DND-41 (cell line): ENCODE results near the gene CD164.

Source experiments
- ATAC-seq: fragments of 200-7000 bp; cut with Tn5 transposase; 3 replicates; pipeline ENCODE4 v1.9.1; 2021; ENCODE audit warnings: low read depth; ENCODE audit not compliant: insufficient read depth
- DNase-seq: peaks from one replicate; pipeline ENCODE4 v3.0.0-alpha.2; 2020
- H2AFZ ChIP-seq: 2 replicates; pipeline ENCODE4 v1.6.0; 2012; ENCODE audit warnings: low read depth, low read length
- H3K27ac ChIP-seq: 2 replicates; pipeline ENCODE4 v1.5.1; 2012; ENCODE audit warnings: low read length, inconsistent platforms
- H3K27me3 ChIP-seq: fragments of 200-600 bp; sonication (generic); 2 replicates; pipeline ENCODE4 v1.6.0; 2012; ENCODE audit warnings: low read length, mild to moderate bottlenecking, inconsistent platforms; ENCODE audit not compliant: insufficient read depth, poor library complexity
- H3K36me3 ChIP-seq: 2 replicates; pipeline ENCODE4 v1.5.1; 2012; ENCODE audit warnings: low read length, inconsistent platforms; ENCODE audit not compliant: insufficient read depth
- H3K4me1 ChIP-seq: 2 replicates; pipeline ENCODE4 v1.5.1; 2012; ENCODE audit warnings: mild to moderate bottlenecking, low read length; ENCODE audit not compliant: insufficient read depth
- H3K4me2 ChIP-seq: 2 replicates; pipeline ENCODE4 v1.6.0; 2012; ENCODE audit warnings: mild to moderate bottlenecking, moderate library complexity, low read length, inconsistent platforms; ENCODE audit not compliant: insufficient read depth
- H3K4me3 ChIP-seq, 2 experiments: fragments of 200-600 bp in 1 of 2; shearing (Covaris generic) in 1 of 2; 2 replicates each; pipeline ENCODE4 v1.5.1; 2012 to 2016; ENCODE audit warnings: inconsistent platforms in 2 of 2, low read length in 2 of 2, mild to moderate bottlenecking in 2 of 2, low read depth in 1 of 2, moderate library complexity in 1 of 2
- H3K79me2 ChIP-seq: 2 replicates; pipeline ENCODE4 v1.6.0; 2012; ENCODE audit warnings: low read length, inconsistent platforms; ENCODE audit not compliant: insufficient read depth
- H3K9ac ChIP-seq: 2 replicates; pipeline ENCODE4 v1.6.0; 2012; ENCODE audit warnings: low read depth, mild to moderate bottlenecking, inconsistent platforms, low read length, moderate library complexity
- H3K9me3 ChIP-seq: 2 replicates; pipeline ENCODE4 v1.5.1; 2012; ENCODE audit warnings: low read length, moderate library complexity, mild to moderate bottlenecking, inconsistent platforms; ENCODE audit not compliant: insufficient read depth, severe bottlenecking
- H4K20me1 ChIP-seq: 2 replicates; pipeline ENCODE4 v1.6.0; 2012; ENCODE audit warnings: low read length; ENCODE audit not compliant: insufficient read depth
- EZH2 ChIP-seq: IDR thresholded peaks from 3 replicates; pipeline ENCODE4 v1.6.1; 2012; ENCODE audit warnings: borderline replicate concordance, low read depth, mild to moderate bottlenecking, moderate library complexity, low read length, inconsistent platforms; ENCODE audit not compliant: severe bottlenecking
- TF ChIP-seq, protein P1 (sequence below): IDR thresholded peaks from 2 replicates; pipeline ENCODE4 v1.5.1; 2012; ENCODE audit warnings: borderline replicate concordance, low read length, moderate library complexity, mild to moderate bottlenecking; ENCODE audit not compliant: poor library complexity, severe bottlenecking; ENCODE audit errors: extremely low read depth

Gene CD164

GRCh38 chr6:109389650-109390274 lies 7.5 kb upstream of the CD164 start:
- no peaks in the 10 kb centered on the region for H3K9me3 ChIP-seq
- no peaks in the 10 kb centered on the region for H4K20me1 ChIP-seq
- no peaks in the 10 kb centered on the region for H3K79me2 ChIP-seq
- TF ChIP-seq EZH2 = no peak
- TF ChIP-seq, protein P1, sequence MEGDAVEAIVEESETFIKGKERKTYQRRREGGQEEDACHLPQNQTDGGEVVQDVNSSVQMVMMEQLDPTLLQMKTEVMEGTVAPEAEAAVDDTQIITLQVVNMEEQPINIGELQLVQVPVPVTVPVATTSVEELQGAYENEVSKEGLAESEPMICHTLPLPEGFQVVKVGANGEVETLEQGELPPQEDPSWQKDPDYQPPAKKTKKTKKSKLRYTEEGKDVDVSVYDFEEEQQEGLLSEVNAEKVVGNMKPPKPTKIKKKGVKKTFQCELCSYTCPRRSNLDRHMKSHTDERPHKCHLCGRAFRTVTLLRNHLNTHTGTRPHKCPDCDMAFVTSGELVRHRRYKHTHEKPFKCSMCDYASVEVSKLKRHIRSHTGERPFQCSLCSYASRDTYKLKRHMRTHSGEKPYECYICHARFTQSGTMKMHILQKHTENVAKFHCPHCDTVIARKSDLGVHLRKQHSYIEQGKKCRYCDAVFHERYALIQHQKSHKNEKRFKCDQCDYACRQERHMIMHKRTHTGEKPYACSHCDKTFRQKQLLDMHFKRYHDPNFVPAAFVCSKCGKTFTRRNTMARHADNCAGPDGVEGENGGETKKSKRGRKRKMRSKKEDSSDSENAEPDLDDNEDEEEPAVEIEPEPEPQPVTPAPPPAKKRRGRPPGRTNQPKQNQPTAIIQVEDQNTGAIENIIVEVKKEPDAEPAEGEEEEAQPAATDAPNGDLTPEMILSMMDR = no peak
- no peak for DNase-seq
- H3K36me3 ChIP-seq = no peaks in the 10 kb centered on the region
- H3K9ac ChIP-seq = no peak overlapping the region
- H3K4me3 ChIP-seq = no peak overlapping the region
- H2AFZ ChIP-seq = no peak overlapping the region
- H3K4me2 ChIP-seq = no peak overlapping the region
- no peak overlapping the region for H3K27ac ChIP-seq
- no peaks in the 10 kb centered on the region for H3K27me3 ChIP-seq
- ATAC-seq = no peak
- H3K4me1 ChIP-seq = no peaks in the 10 kb centered on the region

DNA sequence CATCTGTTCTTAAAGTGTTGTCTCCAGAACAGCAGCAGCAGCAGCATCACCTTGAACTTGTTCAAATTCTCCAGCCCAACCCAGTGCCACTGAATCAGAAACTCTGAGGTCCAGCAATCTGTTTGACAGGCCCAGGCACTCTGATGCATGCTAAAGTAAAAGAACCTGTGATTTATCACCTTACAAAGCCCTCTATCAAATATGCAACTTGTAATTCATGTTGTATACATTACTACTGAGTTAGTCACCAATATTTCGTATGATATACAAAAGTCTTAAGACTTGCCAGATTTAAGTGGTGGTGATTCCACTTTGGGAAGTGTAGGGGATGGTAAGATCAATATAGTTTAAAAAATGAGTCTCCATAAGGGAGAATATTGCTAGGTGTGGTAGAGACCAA lies 6.0 kb upstream of the CD164 start:
- no peak overlapping the region for H3K27ac ChIP-seq
- no peak overlapping the region for H3K4me2 ChIP-seq
- no peak for DNase-seq
- TF ChIP-seq, protein P1 = no peak
- TF ChIP-seq EZH2 = no peak
- no peaks in the 10 kb centered on the region for H3K27me3 ChIP-seq
- H3K4me3 ChIP-seq = no peak overlapping the region
- H3K9ac ChIP-seq = no peak overlapping the region
- H4K20me1 ChIP-seq = no peaks in the 10 kb centered on the region
- no peak overlapping the region for H2AFZ ChIP-seq
- H3K4me1 ChIP-seq = peaks cover 10% of the 10 kb centered on the region
- H3K36me3 ChIP-seq = no peaks in the 10 kb centered on the region
- no peaks in the 10 kb centered on the region for H3K9me3 ChIP-seq
- H3K79me2 ChIP-seq = no peaks in the 10 kb centered on the region
- ATAC-seq = no peak

GRCh38 chr6:109383438-109383940 lies 1.2 kb upstream of the CD164 start:
- Histone ChIP-seq H3K4me3 (peak overlapping the region; percentile 58 to 81; a peak in 3 of 4 replicates), H4K20me1 (peaks cover 29% of the 10 kb centered on the region), H3K27me3 (no peaks in the 10 kb centered on the region), H3K9me3 (no peaks in the 10 kb centered on the region), H3K4me2 (peak overlapping the region; percentile 85), H3K79me2 (peaks cover 37% of the 10 kb centered on the region), H3K27ac (peak overlapping the region; percentile 100), H2AFZ (peak overlapping the region; percentile 61), H3K36me3 (peaks cover 17% of the 10 kb centered on the region), H3K9ac (peak overlapping the region; percentile 89), H3K4me1 (peaks cover 30% of the 10 kb centered on the region)
- TF ChIP-seq, protein P1 = no peak
- no peak for TF ChIP-seq EZH2
- DNase-seq (no peak), ATAC-seq (no peak)
